GM06990 (cell line): Measurements from ENCODE around the gene COL18A1.

ENCODE experiments used
- DNase-seq: peaks from one replicate; pipeline ENCODE4 v3.0.0-alpha.2; 2011; ENCODE audit not compliant: insufficient read length; ENCODE audit errors: extremely low read depth
- H3K27me3 ChIP-seq: replicated peaks from 2 replicates; pipeline ENCODE4 v1.6.0; 2011; ENCODE audit warnings: low read length; ENCODE audit not compliant: control insufficient read depth, insufficient read depth
- H3K36me3 ChIP-seq: 2 replicates; pipeline ENCODE4 v1.5.1; 2011; ENCODE audit warnings: low read length; ENCODE audit not compliant: control insufficient read depth, insufficient read depth
- H3K4me3 ChIP-seq: replicated peaks from 2 replicates; pipeline ENCODE4 v1.5.1; 2011; ENCODE audit warnings: low read depth, mild to moderate bottlenecking, control low read depth, low read length
- TF ChIP-seq, protein P1 (sequence below): IDR thresholded peaks from 2 replicates; pipeline ENCODE4 v1.5.1; 2011; ENCODE audit warnings: low read length, control low read depth, mild to moderate bottlenecking, inconsistent platforms; ENCODE audit not compliant: insufficient read depth, poor library complexity, severe bottlenecking

COL18A1 gene

DNA sequence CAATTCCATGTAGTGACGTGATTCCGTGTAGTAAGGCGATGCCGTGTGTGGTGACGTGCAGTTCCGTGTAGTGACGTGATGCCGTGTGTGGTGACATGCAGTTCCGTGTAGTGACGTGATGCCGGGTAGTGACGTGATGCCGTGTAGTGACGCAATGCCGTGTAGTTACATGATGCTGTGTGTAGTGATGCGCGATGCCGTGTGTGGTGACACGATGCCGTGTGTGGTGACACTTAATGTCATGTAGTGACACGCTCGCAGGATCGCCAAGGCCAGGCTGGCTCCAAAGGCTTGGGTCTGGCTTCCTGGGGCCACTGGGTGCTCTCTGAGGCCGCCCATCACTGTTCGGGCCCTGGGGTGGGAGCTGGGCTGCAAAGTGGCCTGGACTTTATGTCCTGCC lies 14.2 kb downstream of the COL18A1 start:
- Histone ChIP-seq H3K27me3 (peaks cover 5% of the 10 kb centered on the region), H3K4me3 (no peak overlapping the region), H3K36me3 (no peaks in the 10 kb centered on the region)
- DNase-seq: no peak
- TF ChIP-seq, protein P1, sequence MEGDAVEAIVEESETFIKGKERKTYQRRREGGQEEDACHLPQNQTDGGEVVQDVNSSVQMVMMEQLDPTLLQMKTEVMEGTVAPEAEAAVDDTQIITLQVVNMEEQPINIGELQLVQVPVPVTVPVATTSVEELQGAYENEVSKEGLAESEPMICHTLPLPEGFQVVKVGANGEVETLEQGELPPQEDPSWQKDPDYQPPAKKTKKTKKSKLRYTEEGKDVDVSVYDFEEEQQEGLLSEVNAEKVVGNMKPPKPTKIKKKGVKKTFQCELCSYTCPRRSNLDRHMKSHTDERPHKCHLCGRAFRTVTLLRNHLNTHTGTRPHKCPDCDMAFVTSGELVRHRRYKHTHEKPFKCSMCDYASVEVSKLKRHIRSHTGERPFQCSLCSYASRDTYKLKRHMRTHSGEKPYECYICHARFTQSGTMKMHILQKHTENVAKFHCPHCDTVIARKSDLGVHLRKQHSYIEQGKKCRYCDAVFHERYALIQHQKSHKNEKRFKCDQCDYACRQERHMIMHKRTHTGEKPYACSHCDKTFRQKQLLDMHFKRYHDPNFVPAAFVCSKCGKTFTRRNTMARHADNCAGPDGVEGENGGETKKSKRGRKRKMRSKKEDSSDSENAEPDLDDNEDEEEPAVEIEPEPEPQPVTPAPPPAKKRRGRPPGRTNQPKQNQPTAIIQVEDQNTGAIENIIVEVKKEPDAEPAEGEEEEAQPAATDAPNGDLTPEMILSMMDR: no peak

DNA sequence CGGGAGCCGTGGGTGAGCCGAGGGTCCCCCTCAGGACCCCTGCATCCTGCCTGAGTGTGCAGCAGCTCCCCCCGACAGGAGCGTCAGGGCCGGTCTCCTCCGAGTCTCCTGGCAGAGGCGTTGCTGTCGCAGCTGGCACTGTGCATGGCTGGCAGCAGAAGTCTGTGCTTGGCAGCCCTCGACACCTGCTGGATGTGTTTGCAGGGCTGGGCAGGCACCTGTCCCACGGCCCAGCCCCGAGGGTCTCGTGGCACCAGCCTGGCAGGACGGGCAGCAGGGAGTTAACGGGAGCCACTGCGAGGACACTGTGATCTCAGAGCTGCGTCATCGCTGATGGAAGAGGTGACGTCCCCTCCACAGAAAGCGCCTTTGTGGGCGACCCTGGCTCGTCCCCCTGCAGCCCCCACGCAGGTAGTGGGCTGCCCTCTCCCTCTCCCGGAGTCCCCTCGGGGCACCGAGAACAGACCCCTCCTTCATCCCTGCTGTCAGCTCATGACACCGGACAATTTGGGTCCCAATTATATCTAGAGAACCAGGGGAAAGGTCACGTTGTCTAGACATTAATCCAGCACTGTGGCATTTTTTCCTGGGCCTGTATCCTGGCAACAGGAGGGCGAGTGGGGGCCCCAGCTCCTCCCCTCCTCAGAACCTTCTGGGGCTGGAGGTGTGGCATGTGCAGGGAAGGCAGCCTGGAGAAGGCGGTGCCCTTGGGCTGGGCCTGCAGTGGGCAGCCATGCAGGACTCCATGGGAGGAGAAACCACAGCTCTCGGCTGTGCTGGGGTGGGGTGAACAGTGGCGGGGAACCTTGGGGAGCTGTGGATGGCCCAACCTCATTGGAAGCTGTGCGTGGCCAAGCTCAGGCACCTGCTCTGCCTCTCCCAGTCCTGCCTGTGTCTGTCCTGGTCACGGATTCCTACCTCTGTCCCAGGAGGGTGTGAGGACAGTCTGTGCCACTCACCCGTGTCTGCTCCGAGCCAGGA lies 15.4 kb downstream of the COL18A1 start:
- DNase-seq: no peak
- Histone ChIP-seq H3K36me3 (no peaks in the 10 kb centered on the region), H3K27me3 (peaks cover 5% of the 10 kb centered on the region), H3K4me3 (no peak overlapping the region)
- TF ChIP-seq, protein P1: no peak

DNA sequence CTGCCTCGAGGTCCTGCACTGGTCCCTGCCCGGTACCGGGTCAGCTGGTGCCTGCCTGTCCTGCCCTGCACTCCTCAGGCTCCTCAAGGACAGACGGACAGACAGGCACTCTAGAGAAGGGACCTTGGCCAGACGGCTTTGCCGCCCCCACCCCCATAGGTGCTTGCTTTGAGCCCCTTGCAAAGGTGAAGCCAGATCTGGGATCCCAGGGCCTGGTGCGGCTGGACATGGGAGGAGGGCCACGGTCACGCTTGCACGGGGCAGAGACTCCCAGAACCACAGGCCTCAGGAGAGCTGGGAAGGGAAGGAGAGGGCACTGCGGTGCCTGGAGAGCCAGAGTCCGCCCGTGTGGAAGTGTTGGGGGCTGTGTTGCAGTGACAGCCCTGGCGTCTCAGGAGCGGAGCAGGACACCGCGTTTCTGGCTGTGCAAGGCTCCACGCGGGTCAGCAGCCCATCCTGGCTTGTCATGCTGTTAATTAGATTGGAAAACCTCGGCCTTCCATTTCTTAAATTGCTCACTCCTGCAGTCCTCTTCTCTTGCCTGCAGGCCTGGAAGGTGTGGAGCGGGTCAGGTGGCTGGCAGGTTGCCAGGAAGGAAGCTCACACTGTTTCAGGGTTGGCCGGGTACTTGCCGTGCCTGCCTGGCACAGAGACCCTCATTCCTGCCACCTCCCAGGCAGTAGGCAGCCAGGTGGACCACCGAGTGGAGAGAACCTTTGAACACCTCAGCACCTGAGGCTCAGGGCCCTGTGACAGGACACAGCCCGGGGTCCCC lies 16.3 kb downstream of the COL18A1 start:
- Histone ChIP-seq H3K4me3 (no peak overlapping the region), H3K27me3 (peaks cover 5% of the 10 kb centered on the region), H3K36me3 (no peaks in the 10 kb centered on the region)
- DNase-seq: no peak
- TF ChIP-seq, protein P1: no peak

DNA sequence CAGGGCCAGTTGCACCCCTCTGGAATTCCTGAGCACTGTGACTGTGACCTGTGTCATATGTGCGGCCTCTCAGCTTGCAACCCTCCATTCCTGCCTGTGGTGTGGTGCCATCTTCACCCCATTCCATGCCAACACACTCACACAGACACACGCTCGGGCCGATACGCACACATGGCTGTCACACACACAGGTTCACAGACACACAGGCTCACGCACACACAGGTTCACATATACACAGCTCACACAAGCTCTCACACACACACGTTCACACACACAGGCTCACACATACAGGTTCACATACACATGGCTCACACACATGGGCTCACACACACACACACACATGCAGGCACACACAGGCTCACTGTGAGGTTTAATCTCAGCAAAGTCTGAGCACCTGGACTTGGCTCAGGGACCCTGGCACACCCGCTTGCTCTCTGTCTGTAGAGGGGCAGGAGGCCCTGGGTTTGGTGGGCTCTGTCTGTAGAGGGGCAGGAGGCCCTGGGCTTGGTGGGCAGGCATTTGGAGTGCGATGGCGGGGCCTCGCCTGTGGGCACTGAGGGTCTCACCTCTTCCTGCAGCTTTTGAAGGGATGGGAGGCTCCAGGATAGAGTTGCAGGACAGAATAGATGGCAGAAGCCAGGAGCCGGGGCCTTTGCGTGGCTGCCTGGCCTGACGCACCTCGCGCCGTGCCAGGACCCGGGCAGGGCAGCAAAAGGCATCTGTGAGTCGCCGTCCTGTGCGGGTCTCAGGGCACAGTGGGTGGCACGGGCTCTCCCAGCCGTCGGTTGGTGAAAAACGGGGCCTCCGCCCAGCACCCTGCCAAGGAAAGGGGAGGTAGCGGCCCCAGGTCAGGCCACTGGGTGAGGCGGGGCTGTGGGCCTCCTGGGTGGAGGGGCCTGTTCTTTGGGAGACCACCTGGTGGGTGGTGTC lies 17.1 kb downstream of the COL18A1 start:
- DNase-seq: no peak
- H3K36me3 ChIP-seq: no peaks in the 10 kb centered on the region
- H3K4me3 ChIP-seq: no peak overlapping the region
- peaks cover 5% of the 10 kb centered on the region for H3K27me3 ChIP-seq
- TF ChIP-seq, protein P1: no peak

DNA sequence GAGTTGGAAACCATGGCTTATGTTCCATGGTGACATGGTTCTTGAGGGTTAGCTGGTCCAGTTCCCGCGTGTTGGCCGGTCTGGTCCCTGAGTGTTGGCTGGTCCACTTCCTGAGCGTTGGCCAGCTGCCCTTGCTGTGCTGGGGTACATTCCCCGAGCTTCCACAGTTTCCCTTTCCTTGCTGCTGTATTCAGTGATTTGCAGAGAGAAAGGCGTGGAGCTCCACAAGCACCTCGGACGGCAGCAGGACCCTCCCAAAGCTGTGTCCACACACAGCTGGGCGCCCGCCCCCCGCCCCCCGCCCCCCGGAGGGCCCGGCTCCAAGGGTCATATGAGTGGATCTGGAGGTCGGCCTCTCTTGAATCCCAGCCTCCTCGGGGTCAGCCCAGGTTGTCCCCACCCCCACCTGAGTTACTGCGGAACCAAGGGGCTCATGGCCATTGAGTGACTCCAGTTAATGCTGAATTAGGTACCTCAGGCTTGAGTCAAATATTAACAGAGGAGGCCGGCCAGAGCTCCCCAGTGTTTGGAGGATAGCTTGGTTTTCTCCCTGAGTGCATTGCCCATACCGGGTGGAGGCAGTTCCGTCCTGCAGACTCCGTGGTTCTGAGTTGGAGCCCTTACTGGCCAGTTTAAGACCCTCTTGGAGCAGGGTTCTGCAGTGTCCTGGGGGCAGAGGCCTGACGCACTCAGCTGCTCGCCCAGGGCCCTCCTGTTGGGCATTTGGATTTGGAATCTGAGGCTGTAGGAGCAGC lies 18.4 kb downstream of the COL18A1 start:
- TF ChIP-seq, protein P1: no peak
- no peak for DNase-seq
- Histone ChIP-seq H3K4me3 (no peak overlapping the region), H3K36me3 (no peaks in the 10 kb centered on the region), H3K27me3 (peaks cover 5% of the 10 kb centered on the region)
